Tibial artery (tissue), 4 donors: ENCODE results near the gene ALKBH1.
"Not testable (repeated sequence)": the region's sequence is repeated elsewhere in the genome, so short reads cannot be mapped to it uniquely, and the experiment has no call there.

Experiments
- DNase-seq, 2 donors: peaks; one replicate each; pipeline ENCODE4 v3.0.0-alpha.2; 2019
- H3K27ac ChIP-seq, 2 donors: fragments of 200-600 bp; sonication (generic) in 1 of 2; 1 replicate in 1 of 2; 2 replicates in 1 of 2; pipeline ENCODE4 v1.5.1; 2018 to 2019; ENCODE audit warnings: mild to moderate bottlenecking in 1 of 2
- H3K27me3 ChIP-seq, 2 donors: fragments of 200-600 bp; sonication (generic) in 1 of 2; one replicate each; pipeline versions ENCODE4 v1.5.1 to v1.6.0; 2016 to 2019
- H3K36me3 ChIP-seq, 3 donors: fragments of 200-600 bp; sonication (generic) in 2 of 3; one replicate each; pipeline ENCODE4 v1.5.1; 2016 to 2019; ENCODE audit warnings: mild to moderate bottlenecking in 2 of 3
- H3K4me1 ChIP-seq, 4 donors: fragments of 200-600 bp; sonication (generic) in 2 of 4; 1 replicate in 3 of 4; 2 replicates in 1 of 4; pipeline ENCODE4 v1.5.1; 2016 to 2019
- H3K4me3 ChIP-seq, 2 donors: fragments of 200-600 bp; sonication (generic) in 1 of 2; 1 replicate in 1 of 2; 2 replicates in 1 of 2; pipeline ENCODE4 v1.5.1; 2018 to 2019; ENCODE audit warnings: mild to moderate bottlenecking in 2 of 2
- H3K9me3 ChIP-seq, 3 donors: fragments of 200-600 bp; sonication (generic) in 1 of 3; one replicate each; pipeline ENCODE4 v1.5.1; 2016 to 2019
- intact Hi-C: fragments of 100-400 bp; cut with DNase I; formaldehyde crosslinking; loops from one replicate; pipeline ENCODE4 v1.15.0; 2023; ENCODE audit warnings: low total_unique reads
- TF ChIP-seq, protein P1 (sequence below), 2 experiments: fragments of 200-600 bp in 1 of 2; fragments of 450-650 bp in 1 of 2; IDR thresholded peaks; one replicate each; pipeline ENCODE4 v1.5.1; 2017 to 2019; ENCODE audit warnings: antibody characterized with exemption in 2 of 2, mild to moderate bottlenecking in 1 of 2, moderate library complexity in 1 of 2

Gene ALKBH1

DNA sequence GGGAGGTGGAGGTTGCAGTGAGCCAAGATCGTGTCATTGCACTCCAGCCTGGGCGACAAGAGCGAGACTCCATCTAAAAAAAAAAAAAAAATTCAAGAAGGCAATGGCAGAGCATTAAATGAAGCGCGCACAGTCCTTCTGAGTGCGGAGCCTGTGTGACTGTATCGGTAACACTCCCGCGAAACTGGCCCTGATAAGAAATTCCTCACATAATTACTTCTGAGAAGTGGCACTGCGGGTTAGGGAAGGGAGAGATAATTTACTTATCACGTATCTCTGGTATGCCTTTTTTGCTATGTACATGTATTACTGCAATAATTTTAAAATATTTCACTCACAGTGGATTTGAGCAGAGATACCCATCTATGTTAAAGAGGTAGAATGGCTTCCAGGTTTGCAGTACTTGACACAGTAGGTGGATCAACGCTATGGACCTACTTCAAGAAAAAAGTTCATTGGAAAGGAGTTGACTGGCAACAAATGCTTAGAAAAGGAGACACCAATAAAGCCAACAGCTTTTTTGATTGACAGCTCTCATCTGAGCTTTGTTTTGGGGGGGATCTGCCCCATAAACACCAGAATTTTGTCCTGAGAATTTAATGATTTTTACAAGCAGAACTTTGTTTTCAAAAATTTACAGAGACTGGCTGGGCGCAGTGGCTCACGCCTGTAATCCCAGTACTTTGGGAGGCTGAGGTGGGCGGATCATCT is 62.1 kb downstream of the ALKBH1 start:
- Histone ChIP-seq H3K27me3 (no peaks in the 10 kb centered on the region), H3K4me3 (no peak overlapping the region), H3K36me3 (no peaks in the 10 kb centered on the region), H3K27ac (no peak overlapping the region), H3K9me3 (no peaks in the 10 kb centered on the region), H3K4me1 (peaks cover 0 to 15% (median 3%) of the 10 kb centered on the region in 4 donors)
- intact Hi-C loops, result no loop called here
- no peak for DNase-seq
- TF ChIP-seq, protein P1, sequence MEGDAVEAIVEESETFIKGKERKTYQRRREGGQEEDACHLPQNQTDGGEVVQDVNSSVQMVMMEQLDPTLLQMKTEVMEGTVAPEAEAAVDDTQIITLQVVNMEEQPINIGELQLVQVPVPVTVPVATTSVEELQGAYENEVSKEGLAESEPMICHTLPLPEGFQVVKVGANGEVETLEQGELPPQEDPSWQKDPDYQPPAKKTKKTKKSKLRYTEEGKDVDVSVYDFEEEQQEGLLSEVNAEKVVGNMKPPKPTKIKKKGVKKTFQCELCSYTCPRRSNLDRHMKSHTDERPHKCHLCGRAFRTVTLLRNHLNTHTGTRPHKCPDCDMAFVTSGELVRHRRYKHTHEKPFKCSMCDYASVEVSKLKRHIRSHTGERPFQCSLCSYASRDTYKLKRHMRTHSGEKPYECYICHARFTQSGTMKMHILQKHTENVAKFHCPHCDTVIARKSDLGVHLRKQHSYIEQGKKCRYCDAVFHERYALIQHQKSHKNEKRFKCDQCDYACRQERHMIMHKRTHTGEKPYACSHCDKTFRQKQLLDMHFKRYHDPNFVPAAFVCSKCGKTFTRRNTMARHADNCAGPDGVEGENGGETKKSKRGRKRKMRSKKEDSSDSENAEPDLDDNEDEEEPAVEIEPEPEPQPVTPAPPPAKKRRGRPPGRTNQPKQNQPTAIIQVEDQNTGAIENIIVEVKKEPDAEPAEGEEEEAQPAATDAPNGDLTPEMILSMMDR (IDR thresholded peaks at IDR 0.05), result no peak

DNA sequence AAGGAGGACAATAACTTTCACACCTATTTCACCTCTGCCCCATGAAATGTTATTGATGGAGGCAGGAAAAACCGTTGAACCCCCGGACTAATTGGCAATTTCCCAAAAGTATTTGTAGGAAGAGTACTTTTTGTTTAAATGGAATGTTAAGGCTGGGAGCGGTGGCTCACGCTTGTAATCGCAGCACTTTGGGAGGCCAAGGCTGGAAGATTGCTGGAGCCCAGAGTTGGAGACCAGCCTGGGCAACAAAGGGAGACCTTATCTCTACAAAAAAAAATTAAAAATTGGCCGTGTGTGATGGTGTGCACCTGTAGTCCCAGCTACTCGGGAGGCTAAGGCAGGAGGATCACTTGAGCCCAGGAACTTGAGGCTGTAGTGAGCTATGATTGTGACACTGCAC is 65.4 kb downstream of the ALKBH1 start:
- Histone ChIP-seq H3K4me3 (peak overlapping the region; percentile 54 to 55), H3K36me3 (no peaks in the 10 kb centered on the region), H3K27me3 (no peaks in the 10 kb centered on the region), H3K27ac (peak overlapping the region; percentile 80 to 84), H3K9me3 (no peaks in the 10 kb centered on the region), H3K4me1 (peaks cover 0 to 15% (median 3%) of the 10 kb centered on the region in 4 donors)
- intact Hi-C loops, result no loop called here
- TF ChIP-seq, protein P1 (IDR thresholded peaks at IDR 0.05), result no peak
- no peak for DNase-seq

DNA sequence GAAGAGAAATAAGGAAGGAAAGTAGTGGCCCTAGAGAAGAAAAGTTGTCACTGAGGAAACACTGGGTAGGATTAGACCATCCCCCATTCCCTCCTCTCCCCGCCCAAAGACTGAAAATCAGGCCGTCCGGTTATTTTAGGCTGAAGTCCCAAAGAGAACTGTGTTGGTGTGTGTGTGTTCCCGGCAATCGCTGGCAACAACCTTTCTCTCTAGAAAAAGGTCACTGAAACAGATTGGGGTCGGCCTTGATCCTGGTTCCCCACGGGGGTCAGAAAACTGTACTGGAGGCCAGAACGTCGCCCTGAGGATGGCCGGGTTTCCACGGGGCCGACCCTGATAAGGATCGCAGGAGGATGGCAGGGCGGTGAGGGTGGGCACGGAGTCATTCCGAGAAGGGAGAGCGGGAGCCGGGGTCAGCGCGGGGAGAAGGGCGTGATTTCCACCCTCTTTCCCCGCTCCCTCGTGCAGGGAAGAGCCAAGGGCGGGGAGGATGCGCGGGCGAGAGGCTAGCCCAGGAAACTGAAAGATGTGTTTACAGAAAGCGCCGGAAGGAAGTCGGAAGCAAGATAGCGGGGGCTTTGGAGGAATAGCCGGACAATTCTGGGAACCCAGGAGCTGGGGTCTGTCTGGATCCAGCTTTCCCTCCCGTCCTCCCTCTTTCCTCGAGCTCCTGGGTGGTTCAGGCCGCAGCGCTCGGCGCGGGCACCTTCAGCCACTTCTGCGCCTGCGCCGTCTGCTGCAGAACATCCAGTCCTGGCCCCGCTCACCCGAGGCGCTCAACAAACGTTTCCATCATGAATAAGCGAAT is 66.1 kb downstream of the ALKBH1 start:
- Histone ChIP-seq H3K27ac (peak overlapping the region; percentile 80 to 84), H3K36me3 (no peaks in the 10 kb centered on the region), H3K27me3 (no peaks in the 10 kb centered on the region), H3K4me1 (peaks cover 0 to 15% (median 3%) of the 10 kb centered on the region in 4 donors), H3K4me3 (peak overlapping the region; percentile 54 to 55), H3K9me3 (no peaks in the 10 kb centered on the region)
- TF ChIP-seq, protein P1 (IDR thresholded peaks at IDR 0.05), result no peak
- DNase-seq, result peak; percentile 87 to 90
- intact Hi-C loops, result no loop called here

DNA sequence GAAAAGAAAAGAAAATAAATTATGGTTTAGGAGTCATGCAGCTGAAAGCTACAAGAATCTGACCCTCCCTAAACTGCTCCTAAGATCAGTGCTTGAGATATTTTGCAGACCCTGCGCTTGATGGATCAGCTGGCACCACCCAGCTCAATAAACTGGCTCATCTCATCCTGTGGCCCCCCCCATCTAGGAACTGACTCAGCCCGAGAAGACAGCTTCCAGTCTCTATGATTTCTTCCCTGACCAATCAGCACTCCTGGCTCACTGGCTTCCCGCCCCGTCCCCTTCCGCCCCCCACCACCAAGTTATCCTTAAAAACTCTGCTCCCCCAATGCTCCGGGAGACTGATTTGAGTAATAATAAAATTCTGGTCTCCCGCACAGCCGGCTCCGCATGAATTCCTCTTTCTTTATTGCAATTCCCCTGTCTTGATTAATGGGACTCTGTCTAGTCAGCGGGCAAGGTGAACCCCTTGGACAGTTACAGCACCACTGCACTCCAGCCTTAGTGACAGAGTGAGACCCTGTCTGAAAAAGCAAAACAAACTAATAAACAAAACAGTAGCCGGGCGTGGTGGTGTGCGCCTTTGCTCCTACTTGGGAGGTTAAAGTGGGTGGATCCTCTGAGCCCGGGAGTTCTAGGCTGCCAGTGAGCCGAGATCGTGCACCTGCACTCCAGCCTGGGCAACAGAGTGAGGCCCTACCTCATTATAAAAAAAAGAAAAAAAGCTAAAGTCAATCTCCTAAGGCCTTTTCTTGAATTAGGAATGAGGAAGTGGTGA is 66.9 kb downstream of the ALKBH1 start:
- DNase-seq, result no peak
- Histone ChIP-seq H3K4me3 (peak overlapping the region; percentile 54 to 55), H3K4me1 (peaks cover 0 to 15% (median 3%) of the 10 kb centered on the region in 4 donors), H3K36me3 (no peaks in the 10 kb centered on the region), H3K27ac (peak overlapping the region; percentile 80 to 84), H3K9me3 (no peaks in the 10 kb centered on the region), H3K27me3 (no peaks in the 10 kb centered on the region)
- TF ChIP-seq, protein P1 (IDR thresholded peaks at IDR 0.05), result no peak
- intact Hi-C loops, result no loop called here

DNA sequence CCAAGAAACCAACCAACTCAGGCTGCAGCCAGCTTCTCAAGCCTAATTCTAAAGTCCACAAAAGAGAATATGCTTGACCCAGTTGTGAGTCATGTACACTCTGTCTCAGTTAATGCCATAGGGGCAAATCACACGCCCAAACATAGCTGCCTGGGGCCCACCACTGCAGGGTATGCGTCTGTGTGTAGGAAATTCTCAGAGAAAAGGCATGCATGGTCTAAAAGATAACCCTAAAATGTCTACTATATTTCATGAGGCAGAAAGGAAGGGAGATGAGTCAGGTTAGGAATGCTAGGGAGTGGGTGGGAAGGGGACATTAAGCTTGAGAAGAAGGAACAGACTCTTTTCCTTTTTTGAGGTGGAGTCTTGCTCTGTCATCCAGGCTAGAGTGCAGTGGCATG is 69.1 kb downstream of the ALKBH1 start:
- peaks cover 0 to 15% (median 3%) of the 10 kb centered on the region in 4 donors for H3K4me1 ChIP-seq
- TF ChIP-seq, protein P1 (IDR thresholded peaks at IDR 0.05), result no peak
- no peaks in the 10 kb centered on the region for H3K36me3 ChIP-seq
- intact Hi-C loops, result no loop called here
- H3K27ac ChIP-seq, result no peak overlapping the region
- DNase-seq, result no peak
- H3K27me3 ChIP-seq, result no peaks in the 10 kb centered on the region
- H3K4me3 ChIP-seq, result no peak overlapping the region
- no peaks in the 10 kb centered on the region for H3K9me3 ChIP-seq

DNA sequence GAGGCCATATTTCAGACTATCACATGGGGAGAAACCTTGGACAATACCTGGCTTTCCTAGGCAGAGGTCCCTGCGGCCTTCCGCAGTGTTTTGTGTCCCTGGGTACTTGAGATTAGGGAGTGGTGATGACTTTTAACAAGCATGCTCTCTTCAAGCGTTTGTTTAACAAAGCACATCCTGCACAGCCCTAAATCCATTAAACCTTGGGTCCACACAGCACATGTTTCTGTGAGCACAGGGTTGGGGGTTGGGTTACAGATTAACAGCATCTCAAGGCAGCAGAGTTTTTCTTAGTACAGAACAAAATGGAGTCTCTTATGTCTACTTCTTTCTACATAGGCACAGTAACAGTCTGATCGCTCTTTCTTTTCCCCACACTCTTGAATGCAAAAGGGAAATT is 72.0 kb downstream of the ALKBH1 start:
- H3K4me1 ChIP-seq, DNase-seq, H3K9me3 ChIP-seq, H3K36me3 ChIP-seq, H3K4me3 ChIP-seq, intact Hi-C loops, H3K27ac ChIP-seq, H3K27me3 ChIP-seq: not testable (repeated sequence)

DNA sequence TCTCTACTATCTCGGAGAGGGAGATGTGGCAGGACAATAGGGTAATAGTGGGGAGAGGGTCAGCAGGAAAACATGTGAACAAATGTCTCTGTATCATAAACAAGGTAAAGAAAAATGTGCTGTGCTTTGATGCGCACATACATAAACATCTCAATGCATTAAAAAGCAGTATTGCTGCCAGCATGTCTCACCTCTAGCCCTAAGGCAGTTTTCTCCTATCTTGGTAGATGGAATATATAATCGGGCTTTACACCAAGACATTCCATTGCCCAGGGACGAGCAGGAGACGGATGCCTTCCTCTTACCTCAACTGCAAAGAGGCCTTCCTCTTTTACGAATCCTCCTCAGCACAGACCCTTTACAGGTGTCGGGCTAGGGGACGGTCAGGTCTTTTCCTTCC is 72.4 kb downstream of the ALKBH1 start:
- H3K4me1 ChIP-seq, H3K4me3 ChIP-seq, H3K9me3 ChIP-seq, DNase-seq, intact Hi-C loops, H3K36me3 ChIP-seq, H3K27ac ChIP-seq, H3K27me3 ChIP-seq: not testable (repeated sequence)
